Astrocyte (in vitro differentiated cells and primary cell): Measurements from ENCODE around the gene FUBP3. TPM values are rescaled to one million over a fixed set of nuclear protein-coding genes. Genes with fewer than 3 reads are reported as not detected.
"Not testable (repeated sequence)": the region's sequence is repeated elsewhere in the genome, so short reads cannot be mapped to it uniquely, and the experiment has no call there.

Experiments used
- DNase-seq: peaks from one replicate; pipeline ENCODE4 v3.0.0-alpha.2; 2010; ENCODE audit warnings: low read depth
- FAIRE-seq: peaks from 2 replicates; lab custom pipeline; 2011; peaks lifted over from hg19 to GRCh38; lab: Jason Lieb, UNC
- H2AFZ ChIP-seq: 2 replicates; pipeline ENCODE4 v1.6.0; 2012; ENCODE audit warnings: low read depth, low read length, inconsistent platforms
- H3K27ac ChIP-seq: 2 replicates; pipeline ENCODE4 v1.5.1; 2011; ENCODE audit warnings: low read depth, low read length, inconsistent platforms
- H3K27me3 ChIP-seq: 2 replicates; pipeline ENCODE4 v1.6.0; 2011; ENCODE audit warnings: low read length, inconsistent platforms; ENCODE audit not compliant: insufficient read depth
- H3K36me3 ChIP-seq: 2 replicates; pipeline ENCODE4 v1.5.1; 2011; ENCODE audit warnings: low read length, inconsistent platforms; ENCODE audit not compliant: insufficient read depth
- H3K4me1 ChIP-seq: 2 replicates; pipeline ENCODE4 v1.5.1; 2011; ENCODE audit warnings: low read length, inconsistent platforms; ENCODE audit not compliant: insufficient read depth
- H3K4me2 ChIP-seq: 2 replicates; pipeline ENCODE4 v1.6.0; 2012; ENCODE audit warnings: low read length, inconsistent platforms
- H3K4me3 ChIP-seq: 2 replicates; pipeline ENCODE4 v1.5.1; 2011; ENCODE audit warnings: low read depth, mild to moderate bottlenecking, low read length, inconsistent platforms; ENCODE audit not compliant: insufficient read depth
- H3K79me2 ChIP-seq: 2 replicates; pipeline ENCODE4 v1.6.0; 2012; ENCODE audit warnings: mild to moderate bottlenecking, low read length, inconsistent platforms; ENCODE audit not compliant: insufficient read depth
- H3K9ac ChIP-seq: 2 replicates; pipeline ENCODE4 v1.6.0; 2012; ENCODE audit warnings: mild to moderate bottlenecking, low read length, inconsistent platforms
- H3K9me3 ChIP-seq: 2 replicates; pipeline ENCODE4 v1.5.1; 2012; ENCODE audit warnings: low read depth, mild to moderate bottlenecking, low read length, inconsistent platforms; ENCODE audit not compliant: insufficient read depth
- H4K20me1 ChIP-seq: 2 replicates; pipeline ENCODE4 v1.6.0; 2012; ENCODE audit warnings: low read length, inconsistent platforms; ENCODE audit not compliant: insufficient read depth
- H3K27ac Mint-ChIP-seq: one replicate; pipeline ENCODE4 v1.8.0; 2021; ENCODE audit warnings: mild to moderate bottlenecking, mixed read lengths; ENCODE audit not compliant: unreplicated experiment
- H3K27me3 Mint-ChIP-seq: one replicate; pipeline ENCODE4 v1.8.0; 2021; ENCODE audit warnings: low read depth, mixed read lengths; ENCODE audit not compliant: unreplicated experiment
- H3K36me3 Mint-ChIP-seq: one replicate; pipeline ENCODE4 v1.8.0; 2021; ENCODE audit warnings: low read depth, mixed read lengths; ENCODE audit not compliant: unreplicated experiment
- H3K4me1 Mint-ChIP-seq: one replicate; pipeline ENCODE4 v1.8.0; 2021; ENCODE audit warnings: low read depth, mixed read lengths; ENCODE audit not compliant: unreplicated experiment
- H3K4me3 Mint-ChIP-seq: one replicate; pipeline ENCODE4 v1.8.0; 2021; ENCODE audit warnings: mild to moderate bottlenecking, moderate library complexity, mixed read lengths; ENCODE audit not compliant: unreplicated experiment
- H3K9me3 Mint-ChIP-seq: one replicate; pipeline ENCODE4 v1.8.0; 2021; ENCODE audit warnings: mild to moderate bottlenecking, mixed read lengths; ENCODE audit not compliant: unreplicated experiment
- EZH2 ChIP-seq: IDR thresholded peaks from 2 replicates; pipeline ENCODE4 v1.6.1; 2012; ENCODE audit warnings: mild to moderate bottlenecking, low read length, inconsistent platforms; ENCODE audit not compliant: insufficient read depth
- microRNA-seq: library from miRNA; unstranded; fragments of <30 nt; microRNA quantifications from one replicate; pipeline ENCODE4 v1.2.0, GENCODE V29; 2020
- total RNA-seq: library from RNA; stranded (reverse); gene quantifications from 2 replicates; pipeline ENCODE4 v1.2.1, GENCODE V29; 2021
- TF ChIP-seq, protein P1 (sequence below): IDR thresholded peaks from 2 replicates; pipeline ENCODE4 v1.5.1; 2011; ENCODE audit warnings: low read depth, mild to moderate bottlenecking, inconsistent platforms, low read length, moderate library complexity; ENCODE audit not compliant: insufficient read depth

FUBP3 gene
- total RNA-seq, 1 donor from 2014 or later: 64.6 TPM

DNA sequence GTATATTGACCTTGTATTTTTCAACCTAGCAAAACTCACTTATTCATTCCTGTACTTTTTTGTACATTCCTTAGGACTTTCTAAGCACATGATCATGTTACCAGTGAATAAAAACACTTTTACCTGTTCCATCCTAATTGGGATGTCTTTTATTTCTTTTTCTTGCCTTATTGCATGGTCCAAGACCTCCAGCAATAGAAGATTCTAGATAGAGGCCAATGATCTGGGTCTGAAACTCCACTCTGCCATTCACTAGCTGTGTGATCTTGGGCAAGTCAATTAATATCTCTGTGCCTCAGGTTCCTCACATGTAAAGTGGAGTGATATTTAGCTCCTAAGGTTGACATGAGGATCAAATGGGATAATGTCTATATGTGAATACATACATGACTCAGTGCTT, 105.7 kb downstream of the FUBP3 start:
- DNase-seq: no peak
- no peak for FAIRE-seq
- Mint-ChIP-seq H3K4me1 (peaks cover 2% of the 10 kb centered on the region), H3K27me3 (peaks cover 9% of the 10 kb centered on the region), H3K27ac (no peak overlapping the region), H3K4me3 (no peak overlapping the region), H3K36me3 (peaks cover 2% of the 10 kb centered on the region), H3K9me3 (no peaks in the 10 kb centered on the region)
- H3K9me3 ChIP-seq: no peaks in the 10 kb centered on the region
- no peaks in the 10 kb centered on the region for H4K20me1 ChIP-seq
- H3K27ac ChIP-seq: no peak overlapping the region
- no peak overlapping the region for H3K9ac ChIP-seq
- peaks cover 12% of the 10 kb centered on the region for H3K4me1 ChIP-seq
- no peaks in the 10 kb centered on the region for H3K79me2 ChIP-seq
- TF ChIP-seq EZH2: no peak
- TF ChIP-seq, protein P1, sequence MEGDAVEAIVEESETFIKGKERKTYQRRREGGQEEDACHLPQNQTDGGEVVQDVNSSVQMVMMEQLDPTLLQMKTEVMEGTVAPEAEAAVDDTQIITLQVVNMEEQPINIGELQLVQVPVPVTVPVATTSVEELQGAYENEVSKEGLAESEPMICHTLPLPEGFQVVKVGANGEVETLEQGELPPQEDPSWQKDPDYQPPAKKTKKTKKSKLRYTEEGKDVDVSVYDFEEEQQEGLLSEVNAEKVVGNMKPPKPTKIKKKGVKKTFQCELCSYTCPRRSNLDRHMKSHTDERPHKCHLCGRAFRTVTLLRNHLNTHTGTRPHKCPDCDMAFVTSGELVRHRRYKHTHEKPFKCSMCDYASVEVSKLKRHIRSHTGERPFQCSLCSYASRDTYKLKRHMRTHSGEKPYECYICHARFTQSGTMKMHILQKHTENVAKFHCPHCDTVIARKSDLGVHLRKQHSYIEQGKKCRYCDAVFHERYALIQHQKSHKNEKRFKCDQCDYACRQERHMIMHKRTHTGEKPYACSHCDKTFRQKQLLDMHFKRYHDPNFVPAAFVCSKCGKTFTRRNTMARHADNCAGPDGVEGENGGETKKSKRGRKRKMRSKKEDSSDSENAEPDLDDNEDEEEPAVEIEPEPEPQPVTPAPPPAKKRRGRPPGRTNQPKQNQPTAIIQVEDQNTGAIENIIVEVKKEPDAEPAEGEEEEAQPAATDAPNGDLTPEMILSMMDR: no peak
- no peak overlapping the region for H2AFZ ChIP-seq
- H3K36me3 ChIP-seq: no peaks in the 10 kb centered on the region
- peaks cover 2% of the 10 kb centered on the region for H3K27me3 ChIP-seq
- H3K4me3 ChIP-seq: no peak overlapping the region
- no peak overlapping the region for H3K4me2 ChIP-seq

DNA sequence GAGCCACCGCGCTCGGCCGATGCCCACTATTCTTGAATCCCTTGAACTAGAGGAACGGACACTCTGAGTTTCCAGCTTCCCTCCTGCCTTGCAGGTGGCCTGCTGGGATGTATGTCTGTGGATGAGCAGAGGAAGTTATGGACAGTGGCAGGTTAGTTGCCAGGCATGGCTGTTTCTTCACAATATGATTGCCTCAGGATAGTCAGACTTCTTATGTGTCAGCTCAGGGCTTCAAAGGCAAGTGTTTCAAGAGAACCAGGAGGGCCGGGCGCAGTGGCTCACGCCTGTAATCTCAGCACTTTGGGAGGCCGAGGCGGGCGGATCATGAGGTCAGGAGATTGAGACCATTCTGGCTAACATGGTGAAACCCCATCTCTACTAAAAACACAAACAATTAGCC, 106.6 kb downstream of the FUBP3 start:
- not testable (repeated sequence) for H3K27me3 Mint-ChIP-seq, DNase-seq, H3K27ac ChIP-seq, H3K9me3 Mint-ChIP-seq, H3K9ac ChIP-seq, FAIRE-seq, H3K79me2 ChIP-seq, H2AFZ ChIP-seq, H3K9me3 ChIP-seq, H3K4me3 ChIP-seq, H3K36me3 Mint-ChIP-seq, H4K20me1 ChIP-seq, H3K4me2 ChIP-seq, H3K36me3 ChIP-seq, H3K27ac Mint-ChIP-seq, H3K4me1 Mint-ChIP-seq, H3K27me3 ChIP-seq, H3K4me3 Mint-ChIP-seq
- H3K4me1 ChIP-seq: peaks cover 12% of the 10 kb centered on the region

DNA sequence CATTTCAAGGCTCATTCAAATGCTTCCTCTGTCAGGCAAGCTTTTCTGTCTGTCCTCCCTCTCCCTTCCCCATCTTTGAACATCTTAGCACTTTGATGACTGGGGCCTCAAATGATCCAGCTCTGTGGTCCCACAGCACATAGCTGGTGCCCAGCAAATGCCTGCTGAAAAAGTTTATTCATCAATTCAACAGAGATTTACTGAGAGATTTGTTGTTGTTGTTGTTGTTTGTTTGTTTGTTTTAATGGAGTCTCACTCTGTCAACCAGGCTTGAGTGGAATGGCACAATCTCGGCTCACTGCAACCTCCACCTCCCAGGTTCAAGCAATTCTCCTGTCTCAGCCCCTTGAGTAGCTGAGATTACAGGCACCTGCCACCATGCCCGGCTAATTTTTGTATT, 108.2 kb downstream of the FUBP3 start:
- Mint-ChIP-seq H3K27ac (no peak overlapping the region), H3K27me3 (peaks cover 9% of the 10 kb centered on the region), H3K4me1 (peaks cover 2% of the 10 kb centered on the region), H3K4me3 (no peak overlapping the region), H3K36me3 (peaks cover 2% of the 10 kb centered on the region), H3K9me3 (no peaks in the 10 kb centered on the region)
- Histone ChIP-seq H3K27me3 (peaks cover 2% of the 10 kb centered on the region), H3K4me1 (peaks cover 4% of the 10 kb centered on the region), H4K20me1 (no peaks in the 10 kb centered on the region), H3K27ac (no peak overlapping the region), H3K4me2 (no peak overlapping the region), H3K79me2 (no peaks in the 10 kb centered on the region), H2AFZ (no peak overlapping the region), H3K9me3 (no peaks in the 10 kb centered on the region), H3K36me3 (no peaks in the 10 kb centered on the region), H3K9ac (no peak overlapping the region), H3K4me3 (no peak overlapping the region)
- TF ChIP-seq, protein P1: no peak
- TF ChIP-seq EZH2: no peak
- FAIRE-seq (no peak), DNase-seq (no peak)

Small RNAs within 50 kb of the gene (microRNA-seq; reads per million reads assigned to microRNA genes)
- gene MIR6856: not detected

Other genes with a start within 250 kb of the FUBP3 start
- 117 and 182 TPM in 2 replicates for gene ASS1, start 134.6 kb upstream of the FUBP3 start, total RNA-seq
- 0.23 and 0.38 TPM in 2 replicates for gene PRDM12, start 85.0 kb downstream of the FUBP3 start, total RNA-seq
- gene EXOSC2, start 114.2 kb downstream of the FUBP3 start, total RNA-seq: 21.0 and 28.1 TPM in 2 replicates